Right lobe of liver (tissue), 4 donors: ENCODE data around the gene ARHGEF7.

Experiments used
- CTCF ChIP-seq, 4 donors: fragments of 200-600 bp in 3 of 4; fragments of 450-650 bp in 1 of 4; IDR thresholded peaks; one replicate each; pipeline versions ENCODE4 v1.5.1 to v1.8.0; 2016 to 2022; ENCODE audit warnings: antibody characterized with exemption in 4 of 4, mild to moderate bottlenecking in 2 of 4
- POLR2A ChIP-seq: fragments of 450-650 bp; IDR thresholded peaks from one replicate; pipeline ENCODE4 v1.6.1; 2017; ENCODE audit warnings: antibody characterized with exemption, mild to moderate bottlenecking
- donor health status: DM: no; HTN: no; CAD: no.
- donor health status: DM: no; HTN: no; CAD: no.
- donor health status: DM: no; HTN: yes; CAD: no.

- TF ChIP-seq CTCF (IDR thresholded peaks at IDR 0.05) (no peak), POLR2A (no peak)
These were observed 48.6 kb upstream of the ARHGEF7 start for GRCh38 chr13:111066544-111066943.
